Stimulated activated memory B cell treated with anti-CD40 and anti-IgM and Interleukin-4, amounts not matched to agents 10 μg/mL and 1 μg/mL and 100 μg/mL, for 72 hours (primary cell): ENCODE data around the gene RASA4B.
"Not testable (repeated sequence)": the region's sequence is repeated elsewhere in the genome, so short reads cannot be mapped to it uniquely, and the experiment has no call there.

Experiments used
- ATAC-seq: fragments of 150-1000 bp; cut with Tn5 transposase; 2 replicates; pipeline ENCODE4 v1.10.0; 2021
- H3K27ac Mint-ChIP-seq: one replicate; pipeline ENCODE4 v1.8.0; 2022; ENCODE audit warnings: mild to moderate bottlenecking, mixed read lengths
- H3K27me3 Mint-ChIP-seq: one replicate; pipeline ENCODE4 v1.8.0; 2022; ENCODE audit warnings: mixed read lengths
- H3K36me3 Mint-ChIP-seq: one replicate; pipeline ENCODE4 v1.8.0; 2022; ENCODE audit warnings: mixed read lengths
- H3K4me1 Mint-ChIP-seq: one replicate; pipeline ENCODE4 v1.8.0; 2022; ENCODE audit warnings: mixed read lengths
- H3K4me3 Mint-ChIP-seq: one replicate; pipeline ENCODE4 v1.8.0; 2022; ENCODE audit warnings: mild to moderate bottlenecking, moderate library complexity, mixed read lengths
- H3K9me3 Mint-ChIP-seq: one replicate; pipeline ENCODE4 v1.8.0; 2022; ENCODE audit warnings: mixed read lengths

RASA4B gene

GRCh38 chr7:102469972-102470825, 47.4 kb downstream of the RASA4B start:
- no peak for ATAC-seq
- Mint-ChIP-seq H3K27me3 (no peaks in the 10 kb centered on the region), H3K9me3 (no peaks in the 10 kb centered on the region), H3K4me3 (no peak overlapping the region), H3K36me3 (peaks cover 39% of the 10 kb centered on the region), H3K27ac (no peak overlapping the region), H3K4me1 (peaks cover 31% of the 10 kb centered on the region)

- no peaks in the 10 kb centered on the region for H3K9me3 Mint-ChIP-seq
- ATAC-seq, result no peak
- no peak overlapping the region for H3K27ac Mint-ChIP-seq
- peaks cover 39% of the 10 kb centered on the region for H3K36me3 Mint-ChIP-seq
- H3K4me1 Mint-ChIP-seq, result peaks cover 34% of the 10 kb centered on the region
- H3K27me3 Mint-ChIP-seq, result no peaks in the 10 kb centered on the region
- H3K4me3 Mint-ChIP-seq, result no peak overlapping the region
These were observed 48.1 kb downstream of the RASA4B start for GRCh38 chr7:102469351-102469971.

DNA sequence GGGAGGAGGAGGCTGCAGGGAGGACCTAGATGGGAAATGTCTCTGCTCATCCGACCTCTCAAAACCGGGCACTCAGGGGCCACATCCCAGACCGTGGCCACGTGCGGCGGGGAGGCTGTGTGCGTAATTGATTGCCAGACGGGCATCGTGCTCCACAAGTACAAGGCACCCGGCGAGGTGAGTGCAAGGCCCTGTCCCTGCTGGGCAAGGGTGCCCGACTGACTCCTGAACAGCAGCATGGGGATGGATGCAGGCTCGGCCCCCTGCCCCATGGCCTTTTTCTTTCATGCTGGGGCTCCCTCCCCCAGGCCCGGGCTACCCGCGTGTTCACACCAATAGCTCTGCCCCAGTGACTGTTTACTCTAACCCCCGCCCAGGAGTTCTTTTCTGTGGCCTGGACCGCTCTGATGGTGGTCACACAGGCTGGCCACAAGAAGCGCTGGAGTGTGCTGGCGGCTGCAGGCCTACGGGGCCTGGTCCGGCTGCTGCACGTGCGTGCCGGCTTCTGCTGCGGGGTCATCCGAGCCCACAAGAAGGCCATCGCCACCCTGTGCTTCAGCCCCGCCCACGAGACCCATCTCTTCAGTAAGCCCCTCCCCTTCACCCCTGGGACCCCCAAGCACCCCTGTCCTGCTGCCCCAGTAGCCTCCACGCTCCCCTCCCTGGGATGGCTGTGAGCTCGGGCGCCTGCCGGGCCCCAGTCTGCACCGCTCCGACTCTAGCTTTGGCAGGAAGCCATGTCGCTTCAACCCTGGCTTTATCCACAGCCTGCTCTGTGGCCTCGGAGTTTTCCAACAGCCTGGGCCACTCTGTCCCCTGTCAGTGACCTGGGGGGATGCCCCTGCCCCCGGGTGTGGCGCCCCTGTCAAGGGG, 48.9 kb downstream of the RASA4B start:
- Mint-ChIP-seq H3K9me3 (no peaks in the 10 kb centered on the region), H3K36me3 (peaks cover 39% of the 10 kb centered on the region), H3K4me3 (no peak overlapping the region), H3K4me1 (peaks cover 42% of the 10 kb centered on the region), H3K27me3 (no peaks in the 10 kb centered on the region), H3K27ac (no peak overlapping the region)
- no peak for ATAC-seq

DNA sequence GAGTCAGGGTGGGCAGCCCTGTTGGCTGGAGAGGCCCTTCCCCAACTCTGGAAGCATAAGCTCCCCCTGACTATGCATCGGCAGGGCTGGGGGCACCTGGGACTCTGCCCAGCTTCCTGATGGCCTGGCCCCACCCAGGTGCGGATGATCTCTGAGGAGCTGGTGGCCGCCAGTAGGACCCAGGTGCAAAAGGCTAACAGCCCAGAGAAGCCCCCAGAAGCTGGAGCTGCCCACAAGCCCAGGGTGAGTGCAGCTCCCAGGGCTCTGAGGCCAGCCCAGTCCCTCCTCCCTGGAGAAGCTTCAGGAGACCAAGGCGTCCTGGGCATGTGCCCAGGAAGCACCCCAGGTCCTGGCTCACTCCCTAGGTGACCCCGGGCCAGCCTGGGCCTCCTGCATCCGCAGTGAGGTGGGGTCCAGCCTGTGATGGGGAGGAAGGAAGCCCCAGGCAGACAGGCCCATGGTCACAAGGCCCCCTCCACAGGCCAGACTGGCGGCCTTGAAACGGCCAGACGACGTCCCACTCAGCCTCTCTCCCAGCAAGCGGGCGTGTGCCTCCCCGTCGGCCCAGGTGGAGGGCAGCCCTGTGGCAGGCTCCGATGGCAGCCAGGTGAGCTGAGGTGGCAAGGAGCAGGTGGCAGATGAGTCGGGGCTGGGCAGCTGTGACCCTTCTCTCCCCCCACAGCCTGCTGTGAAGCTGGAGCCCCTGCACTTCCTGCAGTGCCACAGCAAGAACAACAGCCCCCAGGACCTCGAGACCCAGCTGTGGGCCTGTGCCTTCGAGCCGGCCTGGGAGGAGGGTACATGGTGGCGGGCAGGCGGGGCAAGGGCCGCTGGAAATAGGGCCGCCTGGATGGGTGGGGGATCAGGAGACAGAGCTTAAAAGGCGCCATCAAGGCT, 49.7 kb downstream of the RASA4B start:
- Mint-ChIP-seq H3K4me3 (no peak overlapping the region), H3K27me3 (no peaks in the 10 kb centered on the region), H3K9me3 (no peaks in the 10 kb centered on the region), H3K4me1 (peaks cover 45% of the 10 kb centered on the region), H3K27ac (no peak overlapping the region), H3K36me3 (peaks cover 35% of the 10 kb centered on the region)
- ATAC-seq, result no peak

DNA sequence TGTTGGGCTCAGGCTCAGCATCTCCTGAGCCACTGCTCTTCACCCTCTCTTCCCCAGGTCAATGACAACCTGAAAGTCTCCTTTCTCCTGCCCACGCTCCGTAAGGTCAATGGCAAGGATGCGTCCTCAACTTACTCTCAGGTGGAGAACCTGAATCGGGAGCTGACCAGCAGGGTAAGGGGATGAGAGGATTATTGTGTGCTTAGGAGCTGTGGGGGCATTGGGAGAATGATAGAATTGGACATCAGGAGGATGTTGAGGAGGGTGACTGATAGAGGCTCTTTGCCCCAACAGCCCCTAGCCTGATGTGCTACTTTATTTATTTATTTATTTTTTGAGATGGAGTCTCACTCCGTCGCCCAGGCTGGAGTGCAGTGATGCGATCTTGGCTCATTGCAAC, 51.5 kb downstream of the RASA4B start:
- H3K4me3 Mint-ChIP-seq, result peak overlapping the region; percentile 91
- H3K36me3 Mint-ChIP-seq, result peaks cover 24% of the 10 kb centered on the region
- ATAC-seq, result no peak
- no peaks in the 10 kb centered on the region for H3K27me3 Mint-ChIP-seq
- peaks cover 51% of the 10 kb centered on the region for H3K4me1 Mint-ChIP-seq
- H3K27ac Mint-ChIP-seq, result no peak overlapping the region
- no peaks in the 10 kb centered on the region for H3K9me3 Mint-ChIP-seq

DNA sequence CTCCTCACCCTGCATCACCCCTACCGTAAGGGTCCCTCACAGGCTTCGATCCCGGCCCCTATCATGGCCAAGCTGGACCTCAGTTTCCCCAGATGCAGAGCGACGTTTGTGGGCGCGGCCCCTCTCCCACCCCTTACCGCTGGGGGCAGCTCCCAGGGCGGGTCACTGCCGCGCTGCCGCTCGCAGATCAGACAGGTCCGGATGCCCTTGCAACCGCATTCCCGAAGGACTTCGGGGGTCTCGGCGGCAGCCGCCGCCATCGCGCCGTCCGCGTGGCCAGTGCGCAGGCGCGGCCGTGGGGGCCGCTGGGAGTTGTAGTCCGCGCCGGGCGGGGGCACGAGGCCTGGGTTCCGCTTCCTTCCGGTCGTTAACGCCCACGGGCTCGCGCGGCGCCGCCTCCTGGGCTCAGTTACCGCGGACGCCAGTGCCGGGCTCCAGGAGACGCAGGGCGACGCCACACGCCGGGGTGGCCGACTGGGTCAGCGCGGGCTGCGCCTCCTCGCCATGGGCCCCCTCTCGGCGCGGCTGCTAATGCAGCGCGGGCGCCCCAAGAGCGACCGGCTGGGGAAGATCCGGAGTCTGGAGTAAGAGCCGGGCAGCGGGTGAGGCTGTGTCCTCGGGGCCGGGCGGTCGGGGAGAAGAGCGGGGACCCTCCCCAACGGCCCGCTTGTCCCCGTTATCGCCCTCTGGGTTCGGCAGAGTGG, 52.8 kb downstream of the RASA4B start, which contains the start of the genes ALKBH4 and LRWD1:
TSS of gene ALKBH4 (minus strand) at position 287 of the 704 bp plus-strand sequence. CDS start at position 260, 27 bp downstream.
TSS of gene LRWD1 (plus strand) at position 408 of the 704 bp plus-strand sequence. CDS start at position 505, 97 bp downstream.
- Mint-ChIP-seq H3K4me1 (peaks cover 57% of the 10 kb centered on the region), H3K27me3 (no peaks in the 10 kb centered on the region), H3K36me3 (peaks cover 18% of the 10 kb centered on the region), H3K4me3 (peak within 1 kb of the TSS; percentile 91), H3K9me3 (no peaks in the 10 kb centered on the region), H3K27ac (peak within 1 kb of the TSS; percentile 84)
- peak; percentile 97 for ATAC-seq

DNA sequence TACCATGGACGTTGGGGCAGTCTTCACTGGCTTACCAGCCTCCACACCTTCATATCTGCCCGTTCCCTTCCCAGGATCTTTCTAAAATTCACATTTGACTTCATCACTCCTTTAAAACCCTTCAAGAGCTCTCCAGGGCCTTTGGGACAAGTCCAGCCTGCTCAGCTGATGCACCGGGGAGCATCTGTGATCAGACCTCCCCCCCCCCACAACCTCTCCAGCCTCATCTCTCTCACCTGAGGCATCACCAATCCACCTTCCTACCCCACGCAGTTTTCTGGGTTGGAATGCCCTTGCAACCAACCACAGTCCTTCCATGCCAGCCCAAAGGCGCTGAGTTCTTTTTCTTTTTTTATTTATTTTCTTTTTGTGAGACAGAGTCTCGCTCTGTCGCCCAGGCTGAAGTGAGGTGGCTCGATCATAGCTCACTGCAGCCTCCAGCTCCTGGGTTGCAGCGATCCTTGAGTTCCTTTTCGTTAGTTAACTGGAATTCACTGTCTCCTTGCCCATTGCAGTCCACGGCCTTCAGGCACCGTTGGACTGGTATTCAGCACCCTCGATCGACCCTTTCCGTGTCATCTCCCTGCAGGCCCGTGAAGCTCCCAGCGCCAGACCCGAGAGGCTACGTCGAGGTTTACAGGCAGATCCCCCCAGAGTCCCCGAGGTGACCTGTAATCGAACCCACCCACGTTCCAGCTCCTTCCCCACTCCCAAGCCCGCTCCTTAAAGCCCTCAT, 53.6 kb downstream of the RASA4B start:
- no peak for ATAC-seq
- H3K36me3 Mint-ChIP-seq, result peaks cover 17% of the 10 kb centered on the region
- peaks cover 55% of the 10 kb centered on the region for H3K4me1 Mint-ChIP-seq
- no peaks in the 10 kb centered on the region for H3K27me3 Mint-ChIP-seq
- no peaks in the 10 kb centered on the region for H3K9me3 Mint-ChIP-seq
- peak overlapping the region; percentile 91 for H3K4me3 Mint-ChIP-seq
- H3K27ac Mint-ChIP-seq, result peak overlapping the region; percentile 84

GRCh38 chr7:102460467-102460866, 57.1 kb downstream of the RASA4B start:
- Mint-ChIP-seq H3K27ac (no peak overlapping the region), H3K4me3 (no peak overlapping the region), H3K36me3 (peaks cover 21% of the 10 kb centered on the region), H3K4me1 (peaks cover 41% of the 10 kb centered on the region), H3K9me3 (no peaks in the 10 kb centered on the region), H3K27me3 (no peaks in the 10 kb centered on the region)
- ATAC-seq, result no peak

GRCh38 chr7:102459221-102459844, 58.2 kb downstream of the RASA4B start:
- Mint-ChIP-seq H3K4me3 (no peak overlapping the region), H3K27me3 (no peaks in the 10 kb centered on the region), H3K9me3 (no peaks in the 10 kb centered on the region), H3K4me1 (peaks cover 42% of the 10 kb centered on the region), H3K27ac (no peak overlapping the region), H3K36me3 (peaks cover 27% of the 10 kb centered on the region)
- ATAC-seq, result no peak

DNA sequence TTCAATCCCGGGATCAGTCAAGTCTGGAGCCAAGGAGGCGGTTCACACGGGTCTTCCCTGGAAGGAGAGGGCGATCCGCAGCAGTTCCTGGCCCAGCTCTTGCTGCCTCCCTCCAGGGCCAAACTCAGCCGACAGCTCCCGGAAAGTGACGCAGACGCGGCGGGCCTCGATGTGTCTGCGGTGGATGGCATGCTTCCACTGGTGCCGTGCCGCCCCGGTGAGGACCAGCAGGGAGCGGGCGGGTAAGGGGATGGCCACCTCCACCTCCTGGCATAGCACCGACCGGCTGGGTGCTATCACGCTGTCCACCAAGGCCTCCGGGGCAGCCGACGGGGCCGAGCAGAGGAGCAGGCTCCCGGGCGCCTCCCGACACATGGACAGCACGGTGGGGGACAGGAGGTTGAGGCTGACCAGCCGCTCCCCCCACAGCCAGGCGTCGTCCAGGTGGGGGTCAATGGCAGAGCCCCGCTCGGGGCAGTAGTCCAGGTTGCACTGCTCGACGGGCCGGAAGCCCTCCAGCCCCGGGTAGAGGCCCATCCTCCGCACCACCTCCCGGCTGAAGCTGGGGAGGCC, 60.1 kb downstream of the RASA4B start:
- Mint-ChIP-seq H3K4me3 (no peak overlapping the region), H3K27me3 (no peaks in the 10 kb centered on the region), H3K4me1 (peaks cover 28% of the 10 kb centered on the region), H3K36me3 (peaks cover 27% of the 10 kb centered on the region), H3K27ac (no peak overlapping the region), H3K9me3 (no peaks in the 10 kb centered on the region)
- no peak for ATAC-seq

GRCh38 chr7:102456327-102456726, 61.2 kb downstream of the RASA4B start:
- ATAC-seq, result no peak
- H3K27me3 Mint-ChIP-seq, result no peaks in the 10 kb centered on the region
- no peaks in the 10 kb centered on the region for H3K9me3 Mint-ChIP-seq
- H3K27ac Mint-ChIP-seq, result no peak overlapping the region
- H3K4me1 Mint-ChIP-seq, result peaks cover 20% of the 10 kb centered on the region
- no peak overlapping the region for H3K4me3 Mint-ChIP-seq
- peaks cover 27% of the 10 kb centered on the region for H3K36me3 Mint-ChIP-seq

- Mint-ChIP-seq H3K4me1 (peaks cover 17% of the 10 kb centered on the region), H3K36me3 (peaks cover 28% of the 10 kb centered on the region), H3K4me3 (no peak overlapping the region), H3K27me3 (no peaks in the 10 kb centered on the region), H3K27ac (peak overlapping the region; percentile 17), H3K9me3 (no peaks in the 10 kb centered on the region)
- no peak for ATAC-seq
These were observed 62.0 kb downstream of the RASA4B start for GRCh38 chr7:102455596-102455995.

DNA sequence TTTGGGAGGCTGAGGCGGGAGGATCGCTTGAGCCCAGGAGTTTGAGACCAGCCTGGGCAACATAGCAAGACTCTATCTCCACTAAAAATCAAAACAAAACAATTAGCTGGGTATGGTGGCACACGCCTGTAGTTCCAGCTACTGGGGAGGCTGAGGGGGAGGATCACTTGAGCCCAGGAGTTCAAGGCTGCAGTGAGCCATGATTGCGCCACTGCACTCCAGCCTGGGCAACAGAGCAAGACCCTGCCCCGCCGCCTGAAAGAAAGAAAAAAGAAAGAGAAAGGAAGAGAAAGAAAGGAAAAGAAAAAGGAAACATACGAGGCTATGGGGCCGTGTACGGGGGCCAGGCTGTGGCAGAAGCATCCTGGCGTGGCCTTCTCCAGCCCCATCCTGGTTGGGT, 62.6 kb downstream of the RASA4B start:
- not testable (repeated sequence) for H3K27me3 Mint-ChIP-seq, ATAC-seq, H3K9me3 Mint-ChIP-seq, H3K4me3 Mint-ChIP-seq
- Mint-ChIP-seq H3K36me3 (peaks cover 34% of the 10 kb centered on the region), H3K4me1 (peaks cover 21% of the 10 kb centered on the region), H3K27ac (peak overlapping the region; percentile 17)
